Body of pancreas (tissue), 4 donors: ENCODE data around the gene STRA8. TPM values are rescaled to one million over a fixed set of nuclear protein-coding genes. Genes with fewer than 3 reads are reported as not detected.

ENCODE experiments used
- ATAC-seq: fragments of 150-250 bp; one replicate; pipeline ENCODE4 v1.9.1; 2016
- DNase-seq, 4 donors: peaks; one replicate each; pipeline ENCODE4 v3.0.0-alpha.2; 2019
- H3K27ac ChIP-seq, 4 donors: fragments of 200-600 bp; sonication (generic); 1 replicate in 3 of 4; 2 replicates in 1 of 4; pipeline versions ENCODE4 v1.5.1 to v1.6.1; 2016 to 2019; ENCODE audit warnings: mild to moderate bottlenecking in 1 of 4, mixed read lengths in 1 of 4, moderate library complexity in 1 of 4
- H3K27me3 ChIP-seq, 2 donors: fragments of 200-600 bp; sonication (generic); one replicate each; pipeline ENCODE4 v1.6.0; 2016; ENCODE audit warnings: mild to moderate bottlenecking in 1 of 2
- H3K36me3 ChIP-seq, 2 donors: fragments of 200-600 bp; sonication (generic); replicated peaks in 1 of 2; 2 replicates each; pipeline ENCODE4 v1.5.1; 2016; ENCODE audit warnings: low read depth in 2 of 2; ENCODE audit not compliant: insufficient read depth in 1 of 2
- H3K4me1 ChIP-seq: fragments of 200-600 bp; sonication (generic); one replicate; pipeline ENCODE4 v1.6.0; 2016
- H3K4me3 ChIP-seq, 2 donors: fragments of 200-600 bp; sonication (generic); 1 replicate in 1 of 2; 2 replicates in 1 of 2; pipeline ENCODE4 v1.5.1; 2016 to 2019
- H3K9me3 ChIP-seq, 3 donors: fragments of 200-600 bp; sonication (generic); 1 replicate in 2 of 3; 2 replicates in 1 of 3; pipeline ENCODE4 v1.5.1; 2016
- CTCF ChIP-seq, 7 experiments: fragments of 450-650 bp in 4 of 7; fragments of 200-600 bp in 3 of 7; sonication (generic) in 3 of 7; IDR thresholded peaks; one replicate each; pipeline ENCODE4 v1.5.1; 2016 to 2019; ENCODE audit warnings: antibody characterized with exemption in 7 of 7
- POLR2A ChIP-seq, 3 donors: fragments of 450-650 bp; IDR thresholded peaks; one replicate each; pipeline ENCODE4 v1.6.1; 2016; ENCODE audit warnings: antibody characterized with exemption in 3 of 3, mild to moderate bottlenecking in 2 of 3
- WGBS, 2 donors: methylation state at CpG; one replicate each; pipeline ENCODE4 v1.1.5; 2017; 5-methylcytosine and 5-hydroxymethylcytosine counted together
- intact Hi-C: fragments of 100-400 bp; cut with DNase I; formaldehyde crosslinking; loops from one replicate; pipeline ENCODE4 v1.15.1; 2023
- total RNA-seq, 2 donors: library from RNA; depleted of rRNA; stranded (reverse); fragments of >200 nt; gene quantifications; one replicate each; pipeline ENCODE4 v1.1.0, GENCODE V29; 2016

The STRA8 gene
- total RNA-seq = not detected

GRCh38 chr7:135233570-135233969 is at the start of gene STRA8:
STRA8 (plus strand) TSS chr7:135233838; CDS start chr7:135240525, 6,687 bp downstream.
- no peak within 1 kb of the TSS for H3K27ac ChIP-seq
- no peaks in the 10 kb centered on the region for H3K4me1 ChIP-seq
- TF ChIP-seq CTCF (IDR thresholded peaks at IDR 0.05) = no peak
- TF ChIP-seq POLR2A (IDR thresholded peaks at IDR 0.05) = no peak
- ATAC-seq = no peak
- H3K9me3 ChIP-seq = no peaks in the 10 kb centered on the region
- H3K36me3 ChIP-seq = no peaks in the 10 kb centered on the region
- WGBS, 2 donors = 92 to 93% methylated on average over 28 of the region's 28 CpGs
- no peak within 1 kb of the TSS for H3K4me3 ChIP-seq
- intact Hi-C loops = no loop called here
- no peak for DNase-seq
- no peaks in the 10 kb centered on the region for H3K27me3 ChIP-seq

GRCh38 chr7:135184254-135184841 is 49.3 kb upstream of the STRA8 start:
- intact Hi-C loops = no loop called here
- no peak overlapping the region for H3K4me3 ChIP-seq
- peaks cover 16 to 39% of the 10 kb centered on the region in 2 donors for H3K36me3 ChIP-seq
- peaks cover 0 to 19% (median 3%) of the 10 kb centered on the region in 3 donors for H3K9me3 ChIP-seq
- TF ChIP-seq POLR2A (IDR thresholded peaks at IDR 0.05) (no peak), CTCF (IDR thresholded peaks at IDR 0.05) (no peak)
- WGBS, 2 donors = 89 to 93% methylated on average over 4 to 5 of the region's 5 CpGs
- ATAC-seq (no peak), DNase-seq (peak in 2 of 4 donors; percentile 10 to 50)
- no peaks in the 10 kb centered on the region for H3K27me3 ChIP-seq
- H3K27ac ChIP-seq = peak overlapping the region in 1 of 4 donors; percentile 39
- H3K4me1 ChIP-seq = peaks cover 22% of the 10 kb centered on the region

- Histone ChIP-seq H3K27me3 (no peaks in the 10 kb centered on the region), H3K27ac (peak overlapping the region in 2 of 4 donors; percentile 5 to 12), H3K4me3 (no peak overlapping the region), H3K4me1 (peaks cover 24% of the 10 kb centered on the region), H3K9me3 (peaks cover 0 to 19% (median 3%) of the 10 kb centered on the region in 3 donors), H3K36me3 (peaks cover 16 to 39% of the 10 kb centered on the region in 2 donors)
- DNase-seq (peak in 3 of 4 donors; percentile 14 to 61 (median 46)), ATAC-seq (no peak)
- intact Hi-C loops = no loop called here
- 83 to 87% methylated on average over 7 of the region's 7 CpGs for WGBS, 2 donors
- TF ChIP-seq POLR2A (IDR thresholded peaks at IDR 0.05) = no peak
- no peak for TF ChIP-seq CTCF (IDR thresholded peaks at IDR 0.05)
Measured at GRCh38 chr7:135185471-135186260, 48.0 kb upstream of the STRA8 start.

GRCh38 chr7:135186261-135186540 is 47.4 kb upstream of the STRA8 start:
- H3K36me3 ChIP-seq = peaks cover 16 to 39% of the 10 kb centered on the region in 2 donors

More at GRCh38 chr7:135186261-135186540, 47.4 kb upstream of the STRA8 start:
- Histone ChIP-seq H3K27ac (peak overlapping the region in 1 of 4 donors; percentile 5), H3K27me3 (no peaks in the 10 kb centered on the region), H3K4me1 (peaks cover 24% of the 10 kb centered on the region), H3K4me3 (no peak overlapping the region), H3K9me3 (peaks cover 0 to 14% (median 0%) of the 10 kb centered on the region in 3 donors)
- 95 to 97% methylated on average over 3 of the region's 3 CpGs for WGBS, 2 donors
- intact Hi-C loops = no loop called here
- ATAC-seq = no peak
- no peak for DNase-seq
- TF ChIP-seq CTCF (IDR thresholded peaks at IDR 0.05) (no peak), POLR2A (IDR thresholded peaks at IDR 0.05) (no peak)
